Panc1 (cell line): ENCODE results near the gene ZNF431.

Experiments
- SIN3A ChIP-seq: IDR thresholded peaks from 2 replicates; pipeline ENCODE4 v1.6.1; 2012; ENCODE audit warnings: low read depth, mild to moderate bottlenecking, low read length, moderate library complexity, borderline replicate concordance; ENCODE audit not compliant: insufficient read depth
- TF ChIP-seq, protein P1 (sequence below): fragments of 450-650 bp; IDR thresholded peaks from 2 replicates; pipeline ENCODE4 v1.5.1; 2017; ENCODE audit warnings: mild to moderate bottlenecking

DNA sequence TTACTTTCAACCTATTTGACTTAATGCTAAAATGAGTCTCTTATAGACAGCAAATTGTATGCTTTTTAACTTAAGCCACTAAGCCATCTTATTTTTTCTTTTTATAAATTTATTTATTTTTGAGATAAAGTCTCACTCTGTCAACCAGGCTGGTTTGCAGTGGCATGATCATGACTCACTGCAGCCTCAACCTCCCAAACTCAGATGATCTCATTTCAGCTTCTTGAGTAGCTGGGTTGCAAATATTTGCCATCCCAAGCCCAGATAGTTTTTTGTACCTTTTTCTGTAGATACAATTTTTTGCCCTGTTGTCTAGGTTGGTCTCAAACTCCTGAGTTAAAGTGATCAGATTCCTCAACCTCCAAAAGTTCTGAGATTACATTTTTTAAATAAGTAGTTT, 32.7 kb upstream of the ZNF431 start:
- no peak for TF ChIP-seq SIN3A
- TF ChIP-seq, protein P1, sequence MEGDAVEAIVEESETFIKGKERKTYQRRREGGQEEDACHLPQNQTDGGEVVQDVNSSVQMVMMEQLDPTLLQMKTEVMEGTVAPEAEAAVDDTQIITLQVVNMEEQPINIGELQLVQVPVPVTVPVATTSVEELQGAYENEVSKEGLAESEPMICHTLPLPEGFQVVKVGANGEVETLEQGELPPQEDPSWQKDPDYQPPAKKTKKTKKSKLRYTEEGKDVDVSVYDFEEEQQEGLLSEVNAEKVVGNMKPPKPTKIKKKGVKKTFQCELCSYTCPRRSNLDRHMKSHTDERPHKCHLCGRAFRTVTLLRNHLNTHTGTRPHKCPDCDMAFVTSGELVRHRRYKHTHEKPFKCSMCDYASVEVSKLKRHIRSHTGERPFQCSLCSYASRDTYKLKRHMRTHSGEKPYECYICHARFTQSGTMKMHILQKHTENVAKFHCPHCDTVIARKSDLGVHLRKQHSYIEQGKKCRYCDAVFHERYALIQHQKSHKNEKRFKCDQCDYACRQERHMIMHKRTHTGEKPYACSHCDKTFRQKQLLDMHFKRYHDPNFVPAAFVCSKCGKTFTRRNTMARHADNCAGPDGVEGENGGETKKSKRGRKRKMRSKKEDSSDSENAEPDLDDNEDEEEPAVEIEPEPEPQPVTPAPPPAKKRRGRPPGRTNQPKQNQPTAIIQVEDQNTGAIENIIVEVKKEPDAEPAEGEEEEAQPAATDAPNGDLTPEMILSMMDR = no peak
